NT2/D1 (cell line): Measurements from ENCODE around the gene CBX1.

ENCODE experiments used
- SUZ12 ChIP-seq: IDR thresholded peaks from 2 replicates; pipeline ENCODE4 v1.6.1; 2011; ENCODE audit not compliant: insufficient read length, insufficient read depth; ENCODE audit errors: extremely low read depth
- YY1 ChIP-seq: IDR thresholded peaks from 2 replicates; pipeline ENCODE4 v1.6.1; 2011; ENCODE audit not compliant: insufficient read length, insufficient read depth
- ZNF274 ChIP-seq: IDR thresholded peaks from 2 replicates; pipeline ENCODE4 v1.6.1; 2011; ENCODE audit warnings: mild to moderate bottlenecking, low read depth, low read length

DNA sequence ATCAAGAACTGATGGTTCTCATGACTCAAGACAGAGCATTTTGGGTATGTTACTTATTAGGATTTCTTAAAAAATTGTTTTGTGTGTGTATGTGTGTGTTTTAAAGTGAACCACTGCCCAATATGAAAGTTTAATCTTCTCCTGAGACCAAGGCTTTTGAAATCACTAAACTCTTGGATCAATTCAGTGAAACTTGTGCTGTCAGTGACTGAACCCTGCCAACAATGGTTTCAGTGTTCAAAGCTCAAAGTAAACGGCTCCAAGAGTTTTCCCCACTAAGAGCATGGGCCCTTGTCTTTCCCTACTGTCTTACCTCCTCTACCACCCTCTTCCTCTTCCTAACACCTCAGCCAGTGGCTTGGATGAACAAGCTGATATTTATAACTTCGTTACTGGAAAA is 31.1 kb downstream of the CBX1 start:
- TF ChIP-seq SUZ12 (no peak), ZNF274 (no peak), YY1 (no peak)
